Vagina (tissue), 2 donors: ENCODE results near the gene ADCK2. TPM values are rescaled to one million over a fixed set of nuclear protein-coding genes. Genes with fewer than 3 reads are reported as not detected.

Source experiments
- DNase-seq, 2 donors: peaks; one replicate each; pipeline ENCODE4 v3.0.0-alpha.2; 2017; ENCODE audit errors: extremely low spot score in 2 of 2
- H3K27ac ChIP-seq: fragments of 200-600 bp; sonication (generic); one replicate; pipeline ENCODE4 v1.5.1; 2019
- H3K27me3 ChIP-seq: fragments of 200-600 bp; sonication (generic); one replicate; pipeline ENCODE4 v1.5.1; 2019
- H3K36me3 ChIP-seq, 2 donors: fragments of 200-600 bp; sonication (generic); one replicate each; pipeline ENCODE4 v1.5.1; 2017 to 2019
- H3K4me1 ChIP-seq: fragments of 200-600 bp; sonication (generic); one replicate; pipeline ENCODE4 v1.5.1; 2019
- H3K4me3 ChIP-seq, 2 donors: fragments of 200-600 bp; sonication (generic); 1 replicate in 1 of 2; 2 replicates in 1 of 2; pipeline ENCODE4 v1.5.1; 2016 to 2019
- H3K9me3 ChIP-seq: fragments of 200-600 bp; sonication (generic); one replicate; pipeline ENCODE4 v1.5.1; 2019
- POLR2A ChIP-seq, 2 donors: fragments of 450-650 bp; IDR thresholded peaks; one replicate each; pipeline ENCODE4 v1.6.1; 2017; ENCODE audit warnings: antibody characterized with exemption in 2 of 2, mild to moderate bottlenecking in 2 of 2, moderate library complexity in 2 of 2
- POLR2AphosphoS5 ChIP-seq, 2 donors: sonication (generic); formaldehyde crosslinking; IDR thresholded peaks; one replicate each; pipeline ENCODE4 v1.9.0; 2017; ENCODE audit warnings: antibody characterized with exemption in 2 of 2, mild to moderate bottlenecking in 2 of 2, low read depth in 1 of 2; ENCODE audit not compliant: insufficient read depth in 1 of 2
- intact Hi-C: fragments of 100-400 bp; cut with DNase I; formaldehyde crosslinking; loops from one replicate; pipeline ENCODE4 v1.15.1; 2023
- total RNA-seq: library from RNA; depleted of rRNA; stranded (reverse); fragments of >200 nt; gene quantifications from one replicate; pipeline ENCODE4 v1.2.3, GENCODE V29; 2016
- TF ChIP-seq, protein P1 (sequence below), 3 experiments: fragments of 450-650 bp in 2 of 3; fragments of 200-600 bp in 1 of 3; sonication (generic) in 1 of 3; IDR thresholded peaks; one replicate each; pipeline ENCODE4 v1.5.1; 2017 to 2019; ENCODE audit warnings: antibody characterized with exemption in 3 of 3, mild to moderate bottlenecking in 2 of 3, moderate library complexity in 2 of 3

ADCK2 gene
- total RNA-seq, 1 donor from 2014 or later, result 21.1 TPM

DNA sequence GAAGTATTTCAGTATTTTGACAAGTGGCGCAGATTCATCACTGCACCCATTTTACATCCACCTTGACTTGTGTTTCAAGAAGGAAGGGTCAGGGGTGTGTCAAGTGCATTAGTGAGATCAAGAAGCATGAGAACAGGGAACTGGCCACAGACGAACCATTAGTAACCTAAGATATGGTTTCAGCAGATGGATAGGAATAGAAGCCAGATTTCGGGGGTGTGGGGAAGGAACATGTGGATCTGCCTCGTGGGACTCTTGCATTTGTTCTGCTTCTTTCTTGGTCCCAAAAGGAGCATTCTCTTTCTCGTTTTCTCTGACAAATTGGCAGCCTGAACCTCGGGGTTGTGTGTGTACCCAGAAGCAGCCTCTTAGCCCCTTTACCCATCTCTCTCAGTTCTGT lies 41.7 kb upstream of the ADCK2 start:
- H3K4me3 ChIP-seq, result no peak overlapping the region
- H3K9me3 ChIP-seq, result no peaks in the 10 kb centered on the region
- H3K27ac ChIP-seq, result no peak overlapping the region
- H3K27me3 ChIP-seq, result no peaks in the 10 kb centered on the region
- no peaks in the 10 kb centered on the region for H3K36me3 ChIP-seq
- no peak for DNase-seq
- intact Hi-C loops, result no loop called here
- TF ChIP-seq POLR2AphosphoS5 (IDR thresholded peaks at IDR 0.05; ENCODE audit: insufficient read depth in 1 of 2, low read depth in 1 of 2) (no peak), POLR2A (IDR thresholded peaks at IDR 0.05) (no peak)
- TF ChIP-seq, protein P1, sequence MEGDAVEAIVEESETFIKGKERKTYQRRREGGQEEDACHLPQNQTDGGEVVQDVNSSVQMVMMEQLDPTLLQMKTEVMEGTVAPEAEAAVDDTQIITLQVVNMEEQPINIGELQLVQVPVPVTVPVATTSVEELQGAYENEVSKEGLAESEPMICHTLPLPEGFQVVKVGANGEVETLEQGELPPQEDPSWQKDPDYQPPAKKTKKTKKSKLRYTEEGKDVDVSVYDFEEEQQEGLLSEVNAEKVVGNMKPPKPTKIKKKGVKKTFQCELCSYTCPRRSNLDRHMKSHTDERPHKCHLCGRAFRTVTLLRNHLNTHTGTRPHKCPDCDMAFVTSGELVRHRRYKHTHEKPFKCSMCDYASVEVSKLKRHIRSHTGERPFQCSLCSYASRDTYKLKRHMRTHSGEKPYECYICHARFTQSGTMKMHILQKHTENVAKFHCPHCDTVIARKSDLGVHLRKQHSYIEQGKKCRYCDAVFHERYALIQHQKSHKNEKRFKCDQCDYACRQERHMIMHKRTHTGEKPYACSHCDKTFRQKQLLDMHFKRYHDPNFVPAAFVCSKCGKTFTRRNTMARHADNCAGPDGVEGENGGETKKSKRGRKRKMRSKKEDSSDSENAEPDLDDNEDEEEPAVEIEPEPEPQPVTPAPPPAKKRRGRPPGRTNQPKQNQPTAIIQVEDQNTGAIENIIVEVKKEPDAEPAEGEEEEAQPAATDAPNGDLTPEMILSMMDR (IDR thresholded peaks at IDR 0.05), result no peak
- peaks cover 30% of the 10 kb centered on the region for H3K4me1 ChIP-seq

DNA sequence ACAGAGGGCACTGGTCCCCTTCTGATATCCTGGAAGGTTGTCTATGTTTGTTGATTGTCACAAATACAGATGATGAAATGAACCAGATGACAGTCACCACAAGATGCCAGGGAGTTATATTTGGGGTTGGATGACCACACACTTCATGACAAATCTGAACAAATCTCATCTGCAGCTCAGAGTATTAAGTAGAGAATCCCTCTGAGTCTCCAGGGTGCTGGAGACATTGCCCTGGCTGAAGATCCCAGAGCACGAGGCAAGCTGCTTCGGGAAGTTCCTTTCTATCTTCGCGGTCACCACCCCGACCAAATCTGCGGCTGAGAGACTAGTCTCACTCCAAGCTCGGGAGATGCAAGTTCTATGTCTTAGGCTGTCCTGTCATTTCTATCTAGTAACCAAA lies 41.1 kb upstream of the ADCK2 start:
- Histone ChIP-seq H3K27ac (peak overlapping the region; percentile 7), H3K9me3 (no peaks in the 10 kb centered on the region), H3K4me1 (peaks cover 29% of the 10 kb centered on the region), H3K4me3 (no peak overlapping the region), H3K36me3 (no peaks in the 10 kb centered on the region), H3K27me3 (no peaks in the 10 kb centered on the region)
- TF ChIP-seq POLR2A (IDR thresholded peaks at IDR 0.05) (no peak), POLR2AphosphoS5 (IDR thresholded peaks at IDR 0.05; ENCODE audit: insufficient read depth in 1 of 2, low read depth in 1 of 2) (no peak)
- TF ChIP-seq, protein P1 (IDR thresholded peaks at IDR 0.05), result no peak
- no peak for DNase-seq
- intact Hi-C loops, result no loop called here

DNA sequence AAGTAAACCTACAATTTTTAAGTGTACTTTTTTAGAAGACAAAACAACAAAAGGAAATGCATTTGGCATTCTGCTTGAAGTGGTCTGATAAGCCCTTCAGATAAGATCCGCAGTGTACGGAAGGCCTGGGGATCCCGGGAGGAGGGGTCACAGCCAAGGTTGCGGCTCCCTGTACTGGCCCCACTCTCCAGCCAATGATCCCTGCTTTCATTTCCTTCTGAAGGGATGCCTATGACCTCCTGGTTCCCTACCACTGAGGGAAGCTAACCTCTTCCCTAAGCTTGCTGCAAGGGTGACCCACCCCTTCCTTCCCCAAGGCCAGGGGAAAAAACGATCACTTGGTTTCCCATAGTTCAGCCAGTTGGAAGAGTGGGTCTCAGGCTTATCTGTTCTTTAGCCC lies 37.4 kb upstream of the ADCK2 start:
- Histone ChIP-seq H3K4me1 (peaks cover 43% of the 10 kb centered on the region), H3K4me3 (no peak overlapping the region), H3K27me3 (no peaks in the 10 kb centered on the region), H3K27ac (peak overlapping the region; percentile 27), H3K36me3 (no peaks in the 10 kb centered on the region), H3K9me3 (no peaks in the 10 kb centered on the region)
- no peak for DNase-seq
- no peak for TF ChIP-seq POLR2A (IDR thresholded peaks at IDR 0.05)
- TF ChIP-seq, protein P1 (IDR thresholded peaks at IDR 0.05), result no peak
- TF ChIP-seq POLR2AphosphoS5 (IDR thresholded peaks at IDR 0.05; ENCODE audit: insufficient read depth in 1 of 2, low read depth in 1 of 2), result no peak
- intact Hi-C loops, result no loop called here

DNA sequence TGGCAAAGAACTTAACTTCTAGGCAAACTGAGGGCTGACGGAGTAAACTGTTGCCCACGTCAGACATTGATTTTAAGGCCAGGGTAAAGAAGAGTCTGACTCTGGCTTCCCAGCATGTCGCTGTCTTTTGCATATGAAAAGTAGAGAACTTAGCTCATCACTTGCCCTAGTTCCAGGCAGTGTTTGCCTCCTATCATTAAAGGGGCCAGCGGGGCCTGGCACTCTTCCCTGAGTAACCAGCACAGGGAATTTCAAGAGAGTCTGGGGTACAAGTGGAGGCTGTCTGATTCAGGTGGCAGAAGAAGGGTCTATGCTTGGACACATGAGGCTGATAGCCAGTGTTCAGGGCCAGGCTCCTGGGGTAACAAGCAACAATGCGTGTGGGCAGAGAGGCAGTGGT lies 36.9 kb upstream of the ADCK2 start:
- TF ChIP-seq, protein P1 (IDR thresholded peaks at IDR 0.05), result no peak
- TF ChIP-seq POLR2A (IDR thresholded peaks at IDR 0.05) (no peak), POLR2AphosphoS5 (IDR thresholded peaks at IDR 0.05; ENCODE audit: insufficient read depth in 1 of 2, low read depth in 1 of 2) (no peak)
- Histone ChIP-seq H3K27me3 (no peaks in the 10 kb centered on the region), H3K4me1 (peaks cover 44% of the 10 kb centered on the region), H3K27ac (peak overlapping the region; percentile 27), H3K36me3 (no peaks in the 10 kb centered on the region), H3K9me3 (no peaks in the 10 kb centered on the region), H3K4me3 (no peak overlapping the region)
- no peak for DNase-seq
- intact Hi-C loops, result no loop called here

DNA sequence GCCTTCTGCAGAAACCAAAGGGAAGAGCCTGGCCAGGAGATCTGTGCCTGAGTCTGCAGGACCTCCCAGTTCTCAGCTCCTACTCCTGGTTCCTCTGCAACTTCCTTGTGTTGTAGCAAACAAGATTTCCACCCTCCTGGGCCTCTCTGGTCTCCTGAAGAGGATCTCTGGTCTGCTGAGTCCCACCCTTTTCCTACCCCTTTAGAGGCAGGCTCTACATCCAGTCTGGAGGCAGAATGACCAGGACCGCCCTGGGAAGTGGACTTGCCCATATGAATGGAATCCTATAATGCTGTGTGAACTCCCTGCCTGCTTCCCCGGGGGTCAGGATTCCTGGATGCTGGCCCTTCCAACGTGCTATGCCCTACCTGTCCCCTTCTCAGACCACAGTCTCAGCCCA lies 35.3 kb upstream of the ADCK2 start:
- no peak for DNase-seq
- Histone ChIP-seq H3K4me3 (no peak overlapping the region), H3K36me3 (no peaks in the 10 kb centered on the region), H3K27ac (peak overlapping the region; percentile 87), H3K4me1 (peaks cover 49% of the 10 kb centered on the region), H3K9me3 (no peaks in the 10 kb centered on the region), H3K27me3 (no peaks in the 10 kb centered on the region)
- intact Hi-C loops, result no loop called here
- TF ChIP-seq POLR2A (IDR thresholded peaks at IDR 0.05), result no peak
